ENCODE data around the gene SETBP1.

DNA sequence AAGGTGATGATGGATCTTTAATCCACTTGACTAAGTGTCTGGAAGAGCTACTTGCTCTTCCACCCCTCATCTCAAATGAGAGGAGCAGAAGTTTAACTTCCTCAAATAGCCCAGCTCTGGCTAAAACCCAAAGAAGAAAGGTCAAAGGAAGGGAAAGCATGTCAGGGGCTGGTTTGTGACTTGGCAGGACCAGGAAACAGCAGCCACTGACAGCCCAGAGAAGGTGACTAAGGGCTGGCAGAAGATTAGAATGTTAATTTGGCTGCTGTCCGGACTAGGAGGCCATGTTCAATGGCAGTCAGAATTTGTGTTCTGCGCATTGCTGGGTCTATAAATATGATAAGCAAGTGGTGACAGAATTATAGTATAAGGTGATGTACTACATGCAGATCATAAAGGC lies 386.2 kb downstream of the SETBP1 start:
- TF ChIP-seq, protein P1, sequence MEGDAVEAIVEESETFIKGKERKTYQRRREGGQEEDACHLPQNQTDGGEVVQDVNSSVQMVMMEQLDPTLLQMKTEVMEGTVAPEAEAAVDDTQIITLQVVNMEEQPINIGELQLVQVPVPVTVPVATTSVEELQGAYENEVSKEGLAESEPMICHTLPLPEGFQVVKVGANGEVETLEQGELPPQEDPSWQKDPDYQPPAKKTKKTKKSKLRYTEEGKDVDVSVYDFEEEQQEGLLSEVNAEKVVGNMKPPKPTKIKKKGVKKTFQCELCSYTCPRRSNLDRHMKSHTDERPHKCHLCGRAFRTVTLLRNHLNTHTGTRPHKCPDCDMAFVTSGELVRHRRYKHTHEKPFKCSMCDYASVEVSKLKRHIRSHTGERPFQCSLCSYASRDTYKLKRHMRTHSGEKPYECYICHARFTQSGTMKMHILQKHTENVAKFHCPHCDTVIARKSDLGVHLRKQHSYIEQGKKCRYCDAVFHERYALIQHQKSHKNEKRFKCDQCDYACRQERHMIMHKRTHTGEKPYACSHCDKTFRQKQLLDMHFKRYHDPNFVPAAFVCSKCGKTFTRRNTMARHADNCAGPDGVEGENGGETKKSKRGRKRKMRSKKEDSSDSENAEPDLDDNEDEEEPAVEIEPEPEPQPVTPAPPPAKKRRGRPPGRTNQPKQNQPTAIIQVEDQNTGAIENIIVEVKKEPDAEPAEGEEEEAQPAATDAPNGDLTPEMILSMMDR (IDR thresholded peaks at IDR 0.05; ENCODE audit: low read depth, low read length, poor library complexity, severe bottlenecking) = no peak
- TF ChIP-seq EZH2phosphoT487 (IDR thresholded peaks at IDR 0.05; ENCODE audit: borderline replicate concordance, low read length) = no peak
